Stimulated activated CD8-positive, alpha-beta memory T cell treated with anti-CD3 and anti-CD28 coated beads, Interleukin-12 subunit alpha, Interleukin-12 subunit beta, amount 100 ng/mL, for 1 hour (primary cell): Measurements from ENCODE around the gene COPZ1.
"Not testable (repeated sequence)": the region's sequence is repeated elsewhere in the genome, so short reads cannot be mapped to it uniquely, and the experiment has no call there.

Source experiments
- DNase-seq: peaks from one replicate; pipeline ENCODE4 v3.0.0-alpha.2; 2020; ENCODE audit warnings: low read depth

COPZ1 gene, protein sequence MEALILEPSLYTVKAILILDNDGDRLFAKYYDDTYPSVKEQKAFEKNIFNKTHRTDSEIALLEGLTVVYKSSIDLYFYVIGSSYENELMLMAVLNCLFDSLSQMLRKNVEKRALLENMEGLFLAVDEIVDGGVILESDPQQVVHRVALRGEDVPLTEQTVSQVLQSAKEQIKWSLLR

GRCh38 chr12:54324617-54325441 is at the start of gene COPZ1:
Gene COPZ1 (plus strand): TSS chr12:54325131. CDS start chr12:54325164, 33 bp downstream.
- peak; percentile 88 for DNase-seq

GRCh38 chr12:54276368-54276767 is 48.6 kb upstream of the COPZ1 start:
- no peak for DNase-seq

DNA sequence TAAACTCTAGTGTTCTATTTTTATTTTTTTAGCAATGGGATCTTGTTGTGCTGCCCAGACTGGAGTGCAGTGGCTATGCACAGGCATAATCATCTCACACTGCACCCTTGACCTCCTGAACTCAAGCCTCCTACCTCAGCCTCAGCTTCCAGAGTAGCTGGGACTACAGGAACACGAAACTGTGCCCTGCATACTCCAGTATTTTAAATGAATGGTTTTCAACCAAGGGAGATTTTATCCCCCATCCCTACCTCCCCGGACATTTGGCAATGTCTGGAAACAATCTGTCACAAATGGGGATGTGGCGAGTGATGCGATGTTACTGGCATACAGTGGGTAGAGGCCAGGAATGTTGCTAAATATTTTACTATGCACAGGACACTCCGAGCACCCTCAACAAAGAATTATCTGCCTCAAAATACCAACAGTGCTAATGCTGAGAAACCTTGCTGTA is 47.1 kb upstream of the COPZ1 start:
- no peak for DNase-seq

DNA sequence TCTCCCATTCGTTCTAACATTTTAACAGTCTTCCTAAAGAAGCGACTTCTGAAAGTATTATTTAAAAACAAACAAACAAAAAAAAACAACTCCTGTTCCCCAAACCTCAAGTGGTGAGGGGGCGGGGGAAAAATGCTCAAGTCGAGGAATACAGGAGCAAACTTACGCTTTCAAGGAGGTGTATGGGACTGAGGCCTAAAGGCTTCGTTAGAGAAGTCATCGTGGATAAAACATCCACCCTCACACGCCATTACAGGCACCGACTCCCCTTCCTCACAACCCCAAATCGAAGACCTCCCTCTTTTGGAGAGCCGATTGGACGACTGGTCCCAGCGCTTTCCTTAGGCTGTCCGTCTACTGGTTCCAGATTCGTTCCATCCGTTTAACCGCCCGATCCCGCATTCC is 45.7 kb upstream of the COPZ1 start:
- DNase-seq = no peak

DNA sequence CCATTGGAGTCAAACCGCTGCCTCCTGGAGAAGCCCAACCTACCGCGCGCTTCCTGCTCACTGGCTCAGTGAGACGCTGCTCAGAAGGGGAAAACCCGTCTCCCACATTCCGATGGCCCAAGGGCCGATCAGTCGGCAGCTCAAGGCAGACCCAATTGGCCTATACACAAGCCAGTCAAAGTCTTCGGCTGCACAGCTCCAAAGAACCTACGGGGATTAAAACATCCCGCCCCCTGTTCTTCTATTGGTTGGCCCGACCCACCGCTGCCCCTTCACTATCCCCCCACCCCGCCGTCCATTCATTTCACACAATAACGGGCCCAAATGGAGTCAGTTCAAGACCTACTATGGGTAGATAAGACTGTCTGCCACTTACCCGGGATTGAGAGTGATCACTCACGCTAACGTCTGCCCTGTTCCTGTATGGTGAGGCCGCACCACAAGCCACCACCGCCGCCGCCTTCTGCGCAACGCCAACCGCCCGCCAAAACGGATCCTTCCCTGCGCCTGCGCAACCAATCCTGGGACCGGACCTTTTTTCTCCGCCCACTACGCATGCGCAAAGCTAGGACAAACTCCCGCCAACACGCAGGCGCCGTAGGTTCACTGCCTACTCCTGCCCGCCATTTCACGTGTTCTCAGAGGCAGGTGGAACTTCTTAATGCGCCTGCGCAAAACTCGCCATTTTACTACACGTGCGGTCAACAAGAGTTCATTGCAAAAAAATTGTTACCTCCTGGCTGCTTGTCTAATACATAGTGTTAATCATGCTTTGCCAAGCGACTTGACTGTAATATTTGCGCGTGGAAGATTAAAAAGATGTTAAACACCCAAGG is 45.1 kb upstream of the COPZ1 start, which contains the start of gene CBX5:
Gene CBX5 (minus strand): TSS at position 491 of the 836 bp plus-strand sequence. CDS start 22,472 bp downstream, outside the sequence.
- peak; percentile 100 for DNase-seq

- DNase-seq = peak; percentile 90
Observed at GRCh38 chr12:54280468-54281260, 44.3 kb upstream of the COPZ1 start, which contains the start of gene HNRNPA1. Gene HNRNPA1 (plus strand): TSS chr12:54280726. CDS start chr12:54280808, 82 bp downstream.

- not testable (repeated sequence) for DNase-seq
Observed at GRCh38 chr12:54281261-54281638, 43.7 kb upstream of the COPZ1 start.

GRCh38 chr12:54281694-54282093 is 43.2 kb upstream of the COPZ1 start:
- DNase-seq = not testable (repeated sequence)

DNA sequence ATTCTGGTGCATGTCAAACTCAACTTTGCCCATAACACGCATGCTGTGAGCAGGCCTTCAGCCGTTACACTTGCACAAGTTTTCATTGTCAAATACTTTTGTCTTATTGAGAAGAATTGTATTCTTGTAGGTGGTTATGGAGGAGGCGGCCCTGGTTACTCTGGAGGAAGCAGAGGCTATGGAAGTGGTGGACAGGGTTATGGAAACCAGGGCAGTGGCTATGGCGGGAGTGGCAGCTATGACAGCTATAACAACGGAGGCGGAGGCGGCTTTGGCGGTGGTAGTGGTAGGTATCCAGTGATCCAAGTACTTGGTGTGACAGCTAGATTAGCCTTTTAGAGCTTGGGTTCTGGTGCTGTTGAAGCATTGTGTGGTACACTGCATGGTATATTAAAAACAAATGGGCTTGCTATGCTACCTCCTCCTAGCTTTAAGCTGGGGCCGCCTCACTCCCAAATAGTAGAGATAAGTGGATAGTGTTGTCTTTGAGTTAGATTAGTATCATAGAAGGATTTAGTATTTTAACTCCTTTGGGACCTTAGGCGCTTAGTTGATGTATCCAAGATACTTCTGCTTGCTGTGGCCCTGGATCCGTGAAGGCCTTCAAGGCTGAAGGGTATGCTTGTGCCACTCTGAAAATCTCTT is 41.9 kb upstream of the COPZ1 start:
- DNase-seq = no peak

DNA sequence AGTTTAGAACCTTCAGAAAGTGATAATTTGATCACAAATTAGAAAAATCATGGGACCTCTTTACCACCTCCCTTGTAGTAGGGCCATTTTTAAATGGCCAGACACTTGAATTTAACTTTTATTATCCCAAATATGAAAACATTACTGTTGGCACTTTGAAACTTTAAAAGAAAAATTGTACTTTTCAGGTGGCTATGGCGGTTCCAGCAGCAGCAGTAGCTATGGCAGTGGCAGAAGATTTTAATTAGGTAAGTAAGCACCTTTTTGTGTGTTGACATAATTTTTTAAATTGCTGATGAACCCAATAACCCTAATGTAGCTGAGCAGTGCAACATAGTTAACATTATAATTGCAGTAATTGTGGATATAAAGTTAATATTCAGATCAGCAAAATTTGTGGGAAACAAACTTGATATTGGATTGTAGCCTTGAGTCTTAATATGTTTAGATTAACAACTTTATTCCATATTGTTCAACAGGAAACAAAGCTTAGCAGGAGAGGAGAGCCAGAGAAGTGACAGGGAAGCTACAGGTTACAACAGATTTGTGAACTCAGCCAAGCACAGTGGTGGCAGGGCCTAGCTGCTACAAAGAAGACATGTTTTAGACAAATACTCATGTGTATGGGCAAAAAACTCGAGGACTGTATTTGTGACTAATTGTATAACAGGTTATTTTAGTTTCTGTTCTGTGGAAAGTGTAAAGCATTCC is 40.7 kb upstream of the COPZ1 start:
- DNase-seq = not testable (repeated sequence)

DNA sequence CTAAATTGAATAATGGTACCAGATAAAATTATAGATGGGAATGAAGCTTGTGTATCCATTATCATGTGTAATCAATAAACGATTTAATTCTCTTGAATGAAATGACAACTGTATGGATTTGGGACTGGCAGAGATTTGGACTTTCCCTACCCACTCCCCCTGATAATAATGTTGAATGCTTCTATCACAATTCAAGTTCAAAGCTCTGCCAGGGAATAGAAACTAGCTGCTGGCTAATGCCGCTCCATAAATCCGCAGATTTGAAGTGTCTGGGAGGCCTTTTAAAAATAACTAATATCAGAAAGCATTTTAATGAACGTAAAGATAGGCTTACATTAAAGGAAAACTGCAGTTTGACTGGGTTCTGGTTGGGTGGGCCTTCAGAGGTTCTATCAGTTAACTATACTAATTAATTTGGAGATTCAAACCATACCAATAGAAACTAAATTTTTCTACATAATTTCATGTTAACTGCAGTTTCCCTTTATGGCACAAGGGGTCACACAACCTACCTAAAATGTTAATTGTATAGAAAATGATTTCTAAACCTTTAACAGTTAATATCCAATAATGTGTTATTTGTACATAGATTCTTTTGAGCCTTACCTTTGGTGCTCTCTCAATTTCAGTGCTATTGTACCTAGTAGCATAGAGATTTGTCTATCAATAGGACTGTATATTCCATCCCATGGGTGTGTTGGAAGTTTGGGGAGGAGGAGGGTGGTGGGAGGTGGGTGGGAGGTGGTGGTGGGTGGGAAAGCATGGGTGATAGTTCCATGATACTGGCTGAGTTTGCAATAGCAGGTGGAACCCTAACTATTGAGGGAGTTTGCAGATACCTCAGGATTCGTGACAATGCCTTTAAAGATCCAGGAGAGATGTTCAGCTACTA is 39.5 kb upstream of the COPZ1 start:
- no peak for DNase-seq

DNA sequence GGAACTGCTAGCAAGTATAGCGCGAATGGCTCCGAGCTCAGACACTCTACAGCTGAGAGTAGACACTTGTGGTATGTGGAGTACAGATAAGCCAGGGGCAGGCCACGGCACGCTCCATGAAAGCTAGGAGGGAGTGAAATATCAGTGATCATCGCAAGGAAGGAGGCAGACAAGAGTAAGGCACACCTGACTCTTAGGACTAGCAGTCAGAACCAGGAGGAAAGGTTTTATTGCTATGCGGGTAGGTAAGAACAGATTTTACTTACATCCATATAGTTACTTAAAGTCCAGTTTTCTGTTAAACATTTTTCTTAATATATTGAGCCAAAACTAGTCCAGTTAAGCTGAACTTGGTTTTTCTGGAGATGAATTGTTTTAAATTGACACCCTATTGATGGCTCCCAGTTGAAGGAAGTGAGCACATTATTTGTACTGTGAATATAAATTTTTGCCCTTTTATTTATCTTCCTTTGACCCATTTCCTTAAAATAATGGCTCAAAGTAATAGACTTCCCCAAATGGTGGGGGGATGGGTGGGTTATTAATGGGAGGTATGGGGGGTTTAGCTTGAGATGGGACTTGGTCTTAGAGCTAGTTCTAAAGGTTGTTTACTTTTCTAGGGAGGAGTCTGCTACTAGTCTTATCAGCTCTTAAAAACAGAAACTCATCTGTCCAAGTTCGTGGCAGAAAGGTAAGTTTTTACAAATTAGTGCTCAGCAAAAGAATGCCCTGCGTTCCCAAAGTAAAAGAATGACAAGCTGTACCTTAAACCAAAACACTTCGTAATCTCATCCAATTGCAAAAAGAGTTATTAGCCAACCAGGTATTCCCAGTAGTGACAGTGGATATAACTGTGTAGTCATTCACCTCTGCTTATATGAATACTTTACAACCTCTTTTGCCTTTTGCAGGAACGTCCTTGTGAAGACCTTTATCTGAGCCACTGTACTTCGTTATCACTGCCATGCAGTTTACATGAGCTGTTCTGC is 38.6 kb upstream of the COPZ1 start:
- DNase-seq = no peak

DNA sequence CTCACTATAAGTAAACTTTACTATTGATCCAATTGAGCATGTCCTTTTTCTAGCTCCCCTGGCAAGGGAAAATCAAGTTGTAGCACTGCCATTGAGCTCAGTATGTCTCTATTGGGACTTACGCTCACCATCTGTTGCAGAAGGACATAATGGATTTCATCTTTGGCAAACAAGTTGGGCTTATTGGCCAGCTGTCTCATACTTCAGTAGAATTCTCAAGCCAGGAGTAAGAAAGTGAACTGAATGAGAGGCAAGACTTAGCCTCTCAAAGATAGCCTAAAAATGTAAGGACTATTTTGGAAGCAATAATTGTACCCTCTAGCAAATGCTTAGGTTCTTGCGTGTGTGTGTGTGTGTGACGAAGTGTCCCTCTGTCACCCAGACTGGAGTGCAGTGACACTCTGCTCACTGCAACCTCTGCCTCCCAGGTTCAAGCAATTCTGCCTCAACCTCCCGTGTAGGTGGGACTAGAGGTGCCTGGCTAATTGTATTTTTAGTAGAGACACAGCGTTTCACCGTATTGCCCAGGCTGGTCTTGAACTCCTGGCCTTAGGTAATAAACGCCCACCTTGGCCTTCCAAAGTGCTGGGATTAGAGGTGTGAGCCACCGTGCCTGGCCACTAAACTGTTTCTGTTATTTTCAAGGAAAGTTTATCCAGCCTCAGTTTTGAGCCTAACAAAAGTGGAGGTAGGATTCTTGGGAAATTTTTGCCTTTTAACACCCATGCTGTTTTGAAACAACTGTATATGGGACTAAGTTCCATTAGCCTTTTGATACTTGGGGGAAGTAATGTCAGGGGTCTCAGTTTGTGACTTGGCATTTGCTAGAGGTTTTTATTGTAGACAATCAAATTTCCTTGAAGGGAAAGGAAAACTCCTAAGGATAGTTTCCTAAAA is 37.4 kb upstream of the COPZ1 start:
- no peak for DNase-seq

GRCh38 chr12:54292083-54292930 is 32.6 kb upstream of the COPZ1 start:
- DNase-seq = no peak

- no peak for DNase-seq
Observed at GRCh38 chr12:54292931-54293241, 32.0 kb upstream of the COPZ1 start.
